Endothelial cell of umbilical vein (primary cell): ENCODE data around the gene ARFRP1. TPM values are rescaled to one million over a fixed set of nuclear protein-coding genes. Genes with fewer than 3 reads are reported as not detected.

Experiments
- BruUV-seq: library from RNA; stranded (reverse); fragments of 400-500 nt; replicated peaks from 2 replicates; lab custom pipeline; 2021; lab: Mats Ljungman, UMichigan
- CTCF ChIA-PET: fragments of 300-600, 350-600 bp; sonication (Branson Sonifier 250); formaldehyde crosslinking; loops from one replicate; lab custom pipeline; 2021; ENCODE audit warnings: antibody characterized with exemption, inconsistent platforms; lab: Charles Lee
- POLR2A ChIA-PET: fragments of 300-600, 350-600 bp; sonication (Branson Sonifier 250); formaldehyde crosslinking; loops from one replicate; lab custom pipeline; 2021; ENCODE audit warnings: antibody characterized with exemption, inconsistent platforms; lab: Charles Lee
- DNase-seq: peaks from one replicate; pipeline ENCODE4 v3.0.0-alpha.2; 2011; ENCODE audit warnings: low read depth, low spot score
- FAIRE-seq: peaks from 2 replicates; lab custom pipeline; 2011; peaks lifted over from hg19 to GRCh38; lab: Jason Lieb, UNC
- H2AFZ ChIP-seq: 2 replicates; pipeline ENCODE4 v1.6.0; 2012; ENCODE audit warnings: low read depth, low read length, control low read depth, inconsistent platforms
- H3K27ac ChIP-seq: 2 replicates; pipeline ENCODE4 v1.5.1; 2011; ENCODE audit warnings: low read depth, mild to moderate bottlenecking, control low read depth, low read length, moderate library complexity; ENCODE audit not compliant: insufficient read depth
- H3K27me3 ChIP-seq, 2 experiments: 2 replicates each; pipeline versions ENCODE4 v1.6.0 to v1.6.1; 2011; ENCODE audit warnings: low read length in 2 of 2, mixed read lengths in 1 of 2; ENCODE audit not compliant: control insufficient read depth in 2 of 2, insufficient read depth in 2 of 2
- H3K36me3 ChIP-seq, 2 experiments: 2 replicates in 1 of 2; 3 replicates in 1 of 2; pipeline ENCODE4 v1.5.1; 2011; ENCODE audit warnings: low read length in 2 of 2, mild to moderate bottlenecking in 1 of 2, moderate library complexity in 1 of 2; ENCODE audit not compliant: control insufficient read depth in 2 of 2, insufficient read depth in 2 of 2; ENCODE audit errors: extremely low read depth in 1 of 2
- H3K4me1 ChIP-seq: 3 replicates; pipeline ENCODE4 v1.5.1; 2011; ENCODE audit warnings: mild to moderate bottlenecking, low read length; ENCODE audit not compliant: control insufficient read depth, insufficient read depth; ENCODE audit errors: extremely low read depth
- H3K4me2 ChIP-seq: 2 replicates; pipeline ENCODE4 v1.6.1; 2011; ENCODE audit warnings: low read length, control low read depth, mixed read lengths; ENCODE audit not compliant: insufficient read depth
- H3K4me3 ChIP-seq, 3 experiments: fragments of 200-600 bp in 1 of 3; sonication (generic), shearing (Covaris generic) in 1 of 3; replicated peaks in 1 of 3; 2 replicates each; pipeline ENCODE4 v1.5.1; 2011 to 2016; ENCODE audit warnings: control low read depth in 3 of 3, low read length in 3 of 3, mild to moderate bottlenecking in 2 of 3, inconsistent platforms in 1 of 3, low read depth in 1 of 3, moderate library complexity in 1 of 3; ENCODE audit not compliant: insufficient read depth in 1 of 3
- H3K79me2 ChIP-seq: 2 replicates; pipeline ENCODE4 v1.6.0; 2012; ENCODE audit warnings: low read length, inconsistent platforms; ENCODE audit not compliant: control insufficient read depth, insufficient read depth
- H3K9ac ChIP-seq: replicated peaks from 2 replicates; pipeline ENCODE3; 2011; ENCODE audit warnings: low read length, control low read depth; ENCODE audit not compliant: insufficient read depth; ENCODE audit errors: extremely low read depth
- H3K9me1 ChIP-seq: replicated peaks from 3 replicates; pipeline ENCODE4 v1.6.0; 2011; ENCODE audit warnings: mild to moderate bottlenecking, low read length; ENCODE audit not compliant: control insufficient read depth, insufficient read depth; ENCODE audit errors: extremely low read depth
- H3K9me3 ChIP-seq: replicated peaks from 2 replicates; pipeline ENCODE4 v1.5.1; 2012; ENCODE audit warnings: low read length, inconsistent platforms; ENCODE audit not compliant: control insufficient read depth, insufficient read depth
- H4K20me1 ChIP-seq: replicated peaks from 2 replicates; pipeline ENCODE3; 2011; ENCODE audit warnings: mild to moderate bottlenecking, low read length; ENCODE audit not compliant: control insufficient read depth, insufficient read depth; ENCODE audit errors: extremely low read depth
- EZH2 ChIP-seq: IDR thresholded peaks from 2 replicates; pipeline ENCODE4 v1.6.1; 2012; ENCODE audit warnings: borderline replicate concordance, low read depth, mild to moderate bottlenecking, moderate library complexity, low read length, inconsistent platforms; ENCODE audit not compliant: severe bottlenecking
- JUN ChIP-seq: IDR thresholded peaks from 2 replicates; pipeline ENCODE4 v1.6.1; 2011; ENCODE audit warnings: borderline replicate concordance, low read depth; ENCODE audit not compliant: insufficient read length, insufficient read depth
- dilution Hi-C: fragments of 300-500 bp; cut with MboI; formaldehyde crosslinking; loops from one replicate; pipeline ENCODE4 v1.15.0; 2019; ENCODE audit warnings: low sequenced_read_pairs; ENCODE audit not compliant: extremely low pct_ligation_motif_present
- intact Hi-C: fragments of 100-400 bp; cut with micrococcal nuclease; formaldehyde crosslinking; loops from one replicate; pipeline ENCODE4 v1.10.0; 2022
- polyA plus RNA-seq, 4 experiments: library from polyadenylated mRNA; depleted of rRNA in 3 of 4; stranded (reverse) in 3 of 4; unstranded in 1 of 4; fragments of >200 nt; gene quantifications; 2 replicates each; pipeline versions ENCODE4 v1.2.1 to v1.2.3, GENCODE V29; 2011 to 2012; ENCODE audit warnings: missing spikeins in 1 of 4
- total RNA-seq: library from RNA; stranded (reverse); gene quantifications from 2 replicates; pipeline ENCODE4 v1.2.3, GENCODE V29; 2021
- TF ChIP-seq, protein P1 (sequence below): IDR thresholded peaks from 2 replicates; pipeline ENCODE4 v1.6.1; 2011; ENCODE audit not compliant: insufficient read depth, insufficient read length

The ARFRP1 gene
- total and polyA plus RNA-seq, 2 donors (not counting 3 experiments of a cell fraction or from before 2014, with no cell fraction given), result 48.7 to 51.6 TPM

DNA sequence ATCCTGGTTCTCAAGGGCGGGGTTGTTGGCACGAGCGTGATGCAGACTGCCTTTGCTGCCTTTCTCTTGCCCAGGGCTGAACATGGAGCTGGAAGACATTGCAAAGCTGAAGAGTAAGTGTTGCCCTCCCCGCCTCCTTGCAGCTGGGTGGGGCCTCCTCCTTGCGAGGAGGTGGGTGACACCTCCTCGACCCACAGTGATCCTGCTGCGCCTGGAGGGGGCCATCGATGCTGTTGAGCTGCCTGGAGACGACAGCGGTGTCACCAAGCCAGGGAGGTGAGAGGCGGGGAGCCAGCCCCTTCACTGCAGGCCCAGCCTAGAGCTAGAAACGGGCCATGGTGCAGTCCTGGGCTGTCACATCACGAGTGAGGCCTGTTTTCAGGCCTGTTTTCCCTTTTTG is 29.7 kb downstream of the ARFRP1 start:
- no peak overlapping the region for H3K9ac ChIP-seq
- H2AFZ ChIP-seq, result no peak overlapping the region
- H3K36me3 ChIP-seq, result peaks cover 0 to 12% of the 10 kb centered on the region in 2 experiments
- dilution Hi-C loops, result no loop called here
- DNase-seq, result no peak
- no peaks in the 10 kb centered on the region for H4K20me1 ChIP-seq
- no peaks in the 10 kb centered on the region for H3K9me3 ChIP-seq
- POLR2A ChIA-PET, result no interaction called here
- FAIRE-seq, result no peak
- no peaks in the 10 kb centered on the region for H3K9me1 ChIP-seq
- H3K4me1 ChIP-seq, result peaks cover 21% of the 10 kb centered on the region
- no peaks in the 10 kb centered on the region for H3K27me3 ChIP-seq
- no peak overlapping the region for H3K4me2 ChIP-seq
- H3K79me2 ChIP-seq, result no peaks in the 10 kb centered on the region
- no peak overlapping the region for H3K27ac ChIP-seq
- BruUV-seq, result no TSS peak
- CTCF ChIA-PET, result no interaction called here
- H3K4me3 ChIP-seq, result no peak overlapping the region
- intact Hi-C loops, result no loop called here
- TF ChIP-seq JUN, result no peak
- TF ChIP-seq, protein P1, sequence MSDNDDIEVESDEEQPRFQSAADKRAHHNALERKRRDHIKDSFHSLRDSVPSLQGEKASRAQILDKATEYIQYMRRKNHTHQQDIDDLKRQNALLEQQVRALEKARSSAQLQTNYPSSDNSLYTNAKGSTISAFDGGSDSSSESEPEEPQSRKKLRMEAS, result no peak

GRCh38 chr20:63675681-63676368 is 32.0 kb downstream of the ARFRP1 start:
- Histone ChIP-seq H3K27me3 (no peaks in the 10 kb centered on the region), H3K79me2 (no peaks in the 10 kb centered on the region), H3K4me1 (no peaks in the 10 kb centered on the region), H3K9ac (no peak overlapping the region), H3K27ac (no peak overlapping the region), H2AFZ (no peak overlapping the region), H4K20me1 (no peaks in the 10 kb centered on the region), H3K4me3 (no peak overlapping the region), H3K9me1 (no peaks in the 10 kb centered on the region), H3K36me3 (peaks cover 0 to 12% of the 10 kb centered on the region in 2 experiments), H3K4me2 (no peak overlapping the region), H3K9me3 (no peaks in the 10 kb centered on the region)
- dilution Hi-C loops, result no loop called here
- CTCF ChIA-PET, result no interaction called here
- no TSS peak for BruUV-seq
- POLR2A ChIA-PET, result no interaction called here
- DNase-seq, result no peak
- TF ChIP-seq JUN (no peak), EZH2 (no peak)
- TF ChIP-seq, protein P1, result no peak
- intact Hi-C loops, result no loop called here
- FAIRE-seq, result peak; percentile 33
